AG08395 (cell line): ENCODE measurements around the gene ARPC4.
"Not testable (repeated sequence)": the region's sequence is repeated elsewhere in the genome, so short reads cannot be mapped to it uniquely, and the experiment has no call there.

Experiments
- DNase-seq: peaks from one replicate; pipeline ENCODE4 v3.0.0; 2012; ENCODE audit warnings: mixed read lengths, low spot score

The ARPC4 gene

GRCh38 chr3:9770276-9770812 lies 22.5 kb upstream of the ARPC4 start:
- DNase-seq, result no peak

- not testable (repeated sequence) for DNase-seq
Observed at GRCh38 chr3:9771007-9771406, 21.9 kb upstream of the ARPC4 start.

- no peak for DNase-seq
Observed at GRCh38 chr3:9776896-9777693, 15.8 kb upstream of the ARPC4 start.

- no peak for DNase-seq
Observed at GRCh38 chr3:9777694-9778021, 15.2 kb upstream of the ARPC4 start.

- DNase-seq, result peak; percentile 79
Observed at GRCh38 chr3:9778143-9779074, 14.5 kb upstream of the ARPC4 start.

- no peak for DNase-seq
Observed at GRCh38 chr3:9779075-9779593, 13.7 kb upstream of the ARPC4 start.

GRCh38 chr3:9779721-9780457 lies 13.0 kb upstream of the ARPC4 start:
- no peak for DNase-seq

- DNase-seq, result no peak
Observed at GRCh38 chr3:9780458-9780812, 12.4 kb upstream of the ARPC4 start.

GRCh38 chr3:9780910-9781309 lies 12.0 kb upstream of the ARPC4 start:
- no peak for DNase-seq

- no peak for DNase-seq
Observed at GRCh38 chr3:9781551-9781950, 11.3 kb upstream of the ARPC4 start.

- DNase-seq, result no peak
Observed at GRCh38 chr3:9781978-9782603, 10.8 kb upstream of the ARPC4 start.

GRCh38 chr3:9782770-9783169 lies 10.1 kb upstream of the ARPC4 start:
- DNase-seq, result no peak

- no peak for DNase-seq
Observed at GRCh38 chr3:9783954-9784353, 8.9 kb upstream of the ARPC4 start.

GRCh38 chr3:9784965-9785364 lies 7.9 kb upstream of the ARPC4 start:
- no peak for DNase-seq

GRCh38 chr3:9785602-9786001 lies 7.3 kb upstream of the ARPC4 start:
- no peak for DNase-seq

- DNase-seq, result no peak
Observed at GRCh38 chr3:9786209-9786739, 6.6 kb upstream of the ARPC4 start.

- no peak for DNase-seq
Observed at GRCh38 chr3:9786825-9787669, 5.8 kb upstream of the ARPC4 start.

GRCh38 chr3:9787714-9788113 lies 5.2 kb upstream of the ARPC4 start:
- DNase-seq, result no peak

GRCh38 chr3:9791127-9791526 lies 1.8 kb upstream of the ARPC4 start:
- DNase-seq, result no peak

- no peak for DNase-seq
Observed at GRCh38 chr3:9791790-9792404, 985 bp upstream of the ARPC4 start.
